Stimulated activated CD4-positive, alpha-beta T cell treated with anti-CD3 and anti-CD28 coated beads, Interleukin-1b, Interleukin-23, amount 100 ng/mL, for 24 hours (primary cell): ENCODE results near the gene CES2.
"Not testable (repeated sequence)": the region's sequence is repeated elsewhere in the genome, so short reads cannot be mapped to it uniquely, and the experiment has no call there.

Experiments used
- DNase-seq, 4 experiments: peaks; one replicate each; pipeline ENCODE4 v3.0.0-alpha.2; 2020; ENCODE audit warnings: low read depth in 4 of 4, low spot score in 1 of 4

The CES2 gene

GRCh38 chr16:66952430-66953110 is 17.3 kb downstream of the CES2 start:
- no peak for DNase-seq

- no peak for DNase-seq
Observed at GRCh38 chr16:66953462-66954096, 18.3 kb downstream of the CES2 start.

GRCh38 chr16:66954097-66954659 is 18.9 kb downstream of the CES2 start:
- DNase-seq = peak; percentile 39 to 69 (median 65)

- DNase-seq = not testable (repeated sequence)
Observed at GRCh38 chr16:66955363-66956153, 20.2 kb downstream of the CES2 start.

GRCh38 chr16:66956154-66956457 is 20.8 kb downstream of the CES2 start:
- DNase-seq = not testable (repeated sequence)

- no peak for DNase-seq
Observed at GRCh38 chr16:66958857-66959703, 23.8 kb downstream of the CES2 start.

- DNase-seq = no peak
Observed at GRCh38 chr16:66959704-66960161, 24.4 kb downstream of the CES2 start.

GRCh38 chr16:66960270-66960669 is 25.0 kb downstream of the CES2 start:
- DNase-seq = no peak

GRCh38 chr16:66961065-66961744 is 25.9 kb downstream of the CES2 start, which contains the start of gene CES3:
TSS of gene CES3 (plus strand) at chr16:66961266. CDS start at chr16:66961308, 42 bp downstream.
- peak in 2 of 4 experiments; percentile 20 to 54 for DNase-seq

GRCh38 chr16:66961914-66962313 is 26.6 kb downstream of the CES2 start:
- no peak for DNase-seq

GRCh38 chr16:66964049-66964448 is 28.7 kb downstream of the CES2 start:
- DNase-seq = no peak

- DNase-seq = no peak
Observed at GRCh38 chr16:66968847-66969246, 33.5 kb downstream of the CES2 start.

GRCh38 chr16:66970775-66971720 is 35.7 kb downstream of the CES2 start:
- DNase-seq = no peak

- no peak for DNase-seq
Observed at GRCh38 chr16:66972983-66973382, 37.7 kb downstream of the CES2 start.

GRCh38 chr16:66973716-66974115 is 38.4 kb downstream of the CES2 start:
- DNase-seq = no peak

GRCh38 chr16:66974156-66974931 is 39.0 kb downstream of the CES2 start:
- DNase-seq = not testable (repeated sequence)

GRCh38 chr16:66974932-66975246 is 39.6 kb downstream of the CES2 start:
- peak in 2 of 4 experiments; percentile 9 to 48 for DNase-seq

- no peak for DNase-seq
Observed at GRCh38 chr16:66975302-66975893, 40.1 kb downstream of the CES2 start.
